Heart left ventricle (tissue), 13 donors: ENCODE measurements around the gene ARHGAP24.

ENCODE experiments used
- CTCF ChIP-seq, 12 donors: fragments of 200-600 bp; sonication (generic) in 4 of 12; IDR thresholded peaks; one replicate each; pipeline versions ENCODE4 v1.5.0 to v1.8.0; 2018 to 2022; ENCODE audit warnings: antibody characterized with exemption in 12 of 12, mild to moderate bottlenecking in 5 of 12
- POLR2A ChIP-seq, 2 donors: fragments of 450-650 bp; IDR thresholded peaks; one replicate each; pipeline ENCODE4 v1.6.1; 2017; ENCODE audit warnings: antibody characterized with exemption in 2 of 2, mild to moderate bottlenecking in 2 of 2, moderate library complexity in 2 of 2
- donor health status: ischemic (EF 13 %, LVEDD 7.1; RV severe dilation, severe dysfunction).
- donor health status: DM: no; HTN: yes; CAD: no.
- donor health status: DM: no; HTN: no; CAD: no.
- donor health status: ischemic (EF 25% LVEDD 6.9; RV normal size, moderate dysfunction).
- donor health status: ischemic (EF 25% LVEDD 5.7; RV mildly dilated, moderate dysfunction).
- donor health status: ischemic (EF 35%, LVEDD 5.7; RV mildly dilated, moderate dysfunction).
- donor health status: nonischemic (EF 11% LVEDD 7.7; RV severe dilation, severe dysfunction).
- donor health status: DM: yes; HTN: yes; CAD: no.
- donor health status: PGD.
- donor health status: ischemic (EF 29% LVEDD 5.4; RV normal size, mild dysfunction).
- donor health status: nonischemic (EF 23%, LVEDD 6.1; RV moderate dilation, normal function).

GRCh38 chr4:85740431-85740861 is 265.5 kb downstream of the ARHGAP24 start:
- no peak for TF ChIP-seq CTCF (IDR thresholded peaks at IDR 0.05)
- no peak for TF ChIP-seq POLR2A (IDR thresholded peaks at IDR 0.05)
